Measurements from ENCODE around the gene PPP2R5B.

The PPP2R5B gene

DNA sequence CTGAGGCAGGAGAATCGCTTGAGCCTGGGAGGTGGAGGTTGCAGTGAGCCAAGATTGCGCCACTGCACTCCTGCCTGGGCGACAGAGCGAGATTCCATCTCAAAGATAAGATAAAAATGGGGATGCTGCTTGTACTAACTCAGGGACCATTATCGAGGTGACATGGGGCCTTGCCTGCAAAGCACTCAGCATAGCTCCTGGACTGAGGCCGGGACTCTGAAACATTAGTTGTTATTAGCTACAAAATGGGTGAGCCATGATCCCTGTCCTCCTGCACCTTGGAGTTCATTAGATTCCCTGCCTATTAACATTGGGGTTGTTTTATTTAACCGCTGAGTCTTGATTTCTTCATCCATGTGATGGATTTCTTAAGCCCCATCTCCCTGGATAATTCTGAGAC lies 5.1 kb downstream of the PPP2R5B start:
- no peak for DNase-seq (ENCODE audit: low read depth)

GRCh38 chr11:64930340-64930739 lies 5.9 kb downstream of the PPP2R5B start:
- no peak for DNase-seq (ENCODE audit: low read depth)

DNA sequence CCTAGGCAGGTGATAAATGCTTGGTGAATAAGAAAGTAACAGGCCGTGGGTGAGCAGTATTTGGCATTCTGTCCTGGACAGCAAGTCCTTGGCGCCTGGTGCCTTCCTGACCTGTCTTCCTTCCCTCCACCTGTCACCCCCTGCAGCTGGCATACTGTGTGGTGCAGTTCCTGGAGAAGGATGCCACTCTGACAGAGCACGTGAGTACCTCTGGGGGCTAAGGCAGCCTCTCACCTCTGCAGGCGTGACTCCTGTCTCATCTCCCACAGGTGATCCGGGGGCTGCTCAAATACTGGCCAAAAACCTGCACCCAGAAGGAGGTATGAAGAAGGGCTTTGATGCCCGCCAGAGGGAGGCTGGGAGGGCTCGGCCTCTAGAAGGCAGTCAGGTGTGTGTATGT lies 6.8 kb downstream of the PPP2R5B start:
- no peak for DNase-seq (ENCODE audit: low read depth)

DNA sequence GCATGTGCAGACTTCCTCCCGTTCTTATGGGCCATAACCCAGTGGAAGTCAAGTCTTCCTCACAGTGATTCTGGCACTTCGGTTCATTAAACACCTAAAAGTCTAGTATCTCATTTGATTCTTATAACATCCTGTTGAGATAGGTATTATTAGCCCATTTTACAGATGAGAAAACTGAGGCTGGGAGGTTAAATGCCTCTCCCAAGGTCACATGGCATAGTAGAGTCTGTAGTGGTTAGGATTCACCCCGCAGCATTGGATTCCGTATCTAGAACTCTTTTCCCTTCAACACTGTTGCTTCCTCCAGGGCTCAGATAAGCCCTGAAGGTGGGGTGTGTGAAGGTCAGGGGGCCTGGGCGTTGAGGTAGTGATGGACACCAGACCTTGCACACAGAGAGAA lies 7.8 kb downstream of the PPP2R5B start:
- no peak for DNase-seq (ENCODE audit: low read depth)

- DNase-seq (ENCODE audit: low read depth): no peak
Measured at GRCh38 chr11:64933213-64933934, 8.9 kb downstream of the PPP2R5B start.

DNA sequence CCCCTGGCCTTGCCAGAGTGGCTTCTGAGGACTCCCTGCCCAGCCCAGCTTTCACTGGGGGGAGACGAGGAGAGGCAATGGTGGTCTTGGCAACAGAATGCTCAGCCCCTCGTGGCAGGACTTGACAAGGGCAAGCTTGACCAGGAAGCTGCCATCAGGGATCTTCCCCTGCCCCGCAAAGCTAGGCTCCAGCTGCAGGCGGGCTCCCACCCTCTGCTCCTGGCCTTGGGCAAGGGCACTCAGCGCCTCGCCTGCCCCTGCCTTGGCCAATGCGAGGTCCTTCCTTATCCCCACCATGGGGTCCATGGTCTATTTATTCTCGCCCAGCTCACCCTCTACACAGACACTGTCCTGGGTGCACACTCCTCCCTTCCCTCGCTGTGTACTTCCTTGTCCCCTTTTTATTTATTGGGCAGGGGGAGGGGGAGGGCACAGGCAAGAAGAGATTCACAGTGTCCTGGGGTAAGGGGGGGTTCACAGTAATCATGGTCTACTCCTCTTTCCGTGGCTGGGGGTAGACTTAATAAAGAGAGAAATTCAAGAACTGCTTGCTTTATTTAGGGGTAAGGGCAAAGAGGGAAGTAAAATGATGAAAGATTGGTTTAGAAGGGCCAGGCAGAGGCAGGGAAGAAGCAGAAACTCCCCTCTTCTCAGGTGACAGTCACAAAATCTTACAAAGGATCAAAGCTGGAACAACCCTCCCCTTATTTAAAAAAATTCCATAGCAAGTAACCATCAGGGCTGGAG lies 9.6 kb downstream of the PPP2R5B start:
- no peak for DNase-seq (ENCODE audit: low read depth)

- DNase-seq (ENCODE audit: low read depth): no peak
Measured at GRCh38 chr11:64934682-64935358, 10.3 kb downstream of the PPP2R5B start.

DNA sequence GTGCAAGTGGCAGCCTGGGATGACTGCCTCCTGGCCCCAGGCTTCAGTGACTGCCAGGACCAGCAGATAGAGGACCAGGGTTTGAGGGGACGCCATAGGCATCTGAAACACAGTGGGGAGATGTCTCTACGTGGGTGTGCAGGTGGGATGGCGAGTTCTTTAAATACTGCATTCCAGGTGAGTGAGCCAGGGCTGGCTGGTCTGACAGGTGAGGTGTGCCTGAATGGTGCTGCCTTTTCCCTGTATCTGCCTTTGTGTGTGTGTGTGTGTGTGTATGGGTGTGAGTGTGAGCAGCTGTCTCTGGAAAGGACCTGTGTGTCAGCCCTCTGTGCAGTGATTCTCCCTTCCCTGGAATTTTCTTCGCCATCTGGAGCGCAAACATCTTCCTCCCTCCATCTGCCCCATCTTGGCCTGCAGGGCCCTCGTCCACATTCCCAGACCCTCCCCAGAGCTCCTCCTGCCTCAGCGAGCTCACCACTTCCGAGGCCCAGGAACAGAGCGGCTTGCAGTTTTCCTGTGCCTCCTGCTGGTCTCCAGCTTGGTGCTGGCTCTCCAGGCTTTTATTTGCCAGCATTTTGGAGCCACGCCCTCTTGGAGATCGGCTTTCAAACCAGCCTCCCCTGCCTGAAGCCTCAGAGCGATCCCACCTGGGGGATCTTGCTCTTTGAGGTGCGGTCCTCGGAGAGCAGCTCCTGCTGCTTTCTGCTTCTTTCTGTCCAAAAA lies 11.0 kb downstream of the PPP2R5B start, which contains the start of gene GPHA2:
Gene GPHA2, minus strand, starts transcription at position 535 of the 723 bp plus-strand sequence. Its CDS starts 433 bp downstream, at position 102.
- no peak for DNase-seq (ENCODE audit: low read depth)

- no peak for DNase-seq (ENCODE audit: low read depth)
Measured at GRCh38 chr11:64936539-64936938, 12.1 kb downstream of the PPP2R5B start.

DNA sequence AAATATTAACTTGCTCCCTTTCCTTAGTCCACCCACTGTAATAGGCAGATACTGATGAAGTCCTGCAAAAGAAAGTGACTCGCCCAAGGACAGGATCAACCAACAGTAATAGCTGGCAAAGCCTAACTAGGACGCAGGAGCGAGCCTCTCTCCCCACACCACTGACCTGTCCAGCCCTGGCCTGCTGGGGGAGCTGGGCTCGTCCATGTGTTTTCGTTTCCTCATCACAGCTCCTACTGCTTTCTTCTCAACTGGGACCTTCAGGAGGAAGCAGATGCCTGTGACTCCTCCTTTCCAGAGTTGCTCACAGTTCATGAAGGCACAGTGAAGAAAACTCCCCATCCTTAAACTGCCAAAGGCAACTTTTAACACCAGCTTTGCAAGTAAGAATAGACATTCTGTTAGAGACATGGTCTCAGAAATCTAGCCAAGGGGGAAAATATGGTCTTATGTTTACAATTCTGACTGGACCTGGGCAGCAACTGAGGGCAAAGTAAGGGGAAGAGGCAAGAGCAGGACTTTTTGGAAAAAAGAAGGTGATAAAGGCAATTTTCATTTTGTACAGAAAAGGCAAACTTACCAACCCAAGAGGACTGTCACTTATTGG lies 22.8 kb downstream of the PPP2R5B start:
- DNase-seq (ENCODE audit: low read depth): no peak

DNA sequence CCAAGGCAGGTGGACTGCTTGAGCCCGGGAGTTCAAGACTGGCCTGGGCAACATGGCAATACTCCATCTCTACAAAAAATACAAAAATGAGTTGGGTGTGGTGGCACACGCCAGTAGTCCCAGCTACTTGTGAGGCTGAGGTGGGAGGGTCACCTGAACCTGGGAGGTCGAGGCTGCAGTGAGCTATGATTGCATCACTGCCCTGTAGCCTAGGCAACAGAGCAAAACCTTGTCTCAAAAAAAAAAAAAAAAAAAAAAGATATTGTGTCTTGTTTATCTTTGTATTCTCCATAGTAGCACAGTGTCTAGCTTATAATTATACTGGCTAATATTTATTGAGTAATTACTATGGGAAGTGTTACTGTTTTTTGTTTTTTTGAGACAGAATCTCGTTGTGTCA lies 27.0 kb downstream of the PPP2R5B start:
- DNase-seq (ENCODE audit: low read depth): no peak

DNA sequence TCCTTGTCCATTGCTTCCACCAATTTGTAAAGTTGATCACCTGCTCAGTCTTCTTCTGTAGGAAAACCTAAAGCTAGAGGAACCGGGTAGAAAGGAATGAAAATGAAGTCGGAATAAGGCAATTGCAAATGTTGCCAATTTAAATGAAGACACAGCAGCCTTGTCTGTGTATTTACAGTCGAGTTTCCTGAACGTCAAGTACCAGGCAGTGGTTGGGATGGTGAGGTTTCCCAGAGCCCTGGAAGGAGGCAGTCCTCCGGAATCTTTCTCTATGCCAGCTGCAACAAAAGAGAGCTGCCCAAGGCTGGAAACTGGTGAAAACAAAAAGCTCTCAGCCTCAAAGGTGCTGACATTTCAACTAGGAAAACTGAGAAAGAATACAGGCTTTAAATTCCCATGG lies 29.7 kb downstream of the PPP2R5B start:
- no peak for DNase-seq (ENCODE audit: low read depth)

DNA sequence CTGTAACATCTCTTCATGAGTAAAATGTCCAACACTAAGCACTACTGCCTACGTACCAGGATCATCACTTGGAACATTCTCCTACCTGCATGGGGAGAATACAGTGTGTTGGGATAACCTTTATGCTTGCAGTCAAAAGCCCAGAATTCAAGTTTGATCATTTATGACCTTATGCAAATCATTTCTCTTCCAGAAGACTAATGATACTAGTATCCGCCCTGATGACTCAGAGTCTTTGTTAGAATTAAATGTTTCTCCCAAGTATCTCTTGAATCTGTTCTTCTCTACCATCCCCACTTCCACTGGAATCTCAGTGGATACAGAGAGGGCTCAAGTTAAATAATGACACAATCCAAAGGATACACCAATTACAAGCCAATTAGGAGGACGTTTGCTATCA lies 35.0 kb downstream of the PPP2R5B start:
- no peak for DNase-seq (ENCODE audit: low read depth)

DNA sequence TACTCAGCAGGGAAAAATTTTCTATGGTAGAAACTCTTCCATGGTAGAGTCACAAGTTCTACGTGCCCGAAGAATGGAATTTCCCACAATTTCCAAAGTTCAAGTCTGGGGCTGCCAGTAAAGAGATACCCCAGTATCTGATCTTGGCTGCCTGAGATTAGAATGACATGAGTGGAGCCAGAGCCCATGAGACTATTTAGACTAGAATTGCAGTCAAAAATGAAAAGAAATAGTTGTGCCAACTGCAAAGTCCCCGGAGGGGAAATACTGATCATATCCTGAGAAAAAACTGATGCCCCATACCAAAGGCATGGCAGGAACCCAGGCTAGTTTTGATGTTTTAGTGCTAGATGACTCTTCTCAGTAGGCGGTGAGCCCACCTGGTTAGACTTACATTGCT lies 36.2 kb downstream of the PPP2R5B start:
- DNase-seq (ENCODE audit: low read depth): no peak

DNA sequence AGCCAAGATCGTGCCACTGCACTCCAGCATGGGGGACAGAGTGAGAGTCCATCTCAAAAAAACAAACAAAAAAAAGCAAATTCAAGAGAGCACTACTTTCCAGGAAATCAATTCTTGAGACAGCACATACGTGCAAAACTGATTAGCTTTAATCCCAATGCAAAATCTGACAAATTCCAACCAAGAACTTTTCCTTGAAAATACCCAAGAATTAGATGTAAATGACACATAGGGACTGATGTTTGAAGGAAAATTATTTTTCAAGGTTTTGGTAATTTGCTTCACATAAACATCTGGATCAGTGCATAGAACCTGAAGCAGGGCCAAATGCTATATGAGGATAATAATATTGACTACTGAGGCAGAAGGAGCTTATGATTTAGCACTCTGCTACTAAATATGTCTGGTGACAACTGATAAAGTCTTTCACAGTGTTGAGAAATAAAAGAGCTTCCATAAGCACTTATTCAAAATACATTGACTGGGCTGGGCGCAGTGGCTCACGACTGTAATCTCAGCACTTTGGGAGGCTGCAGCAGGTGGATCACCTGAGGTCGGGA lies 38.7 kb downstream of the PPP2R5B start:
- no peak for DNase-seq (ENCODE audit: low read depth)

- DNase-seq (ENCODE audit: low read depth): no peak
Measured at GRCh38 chr11:64967375-64967774, 42.9 kb downstream of the PPP2R5B start.

DNA sequence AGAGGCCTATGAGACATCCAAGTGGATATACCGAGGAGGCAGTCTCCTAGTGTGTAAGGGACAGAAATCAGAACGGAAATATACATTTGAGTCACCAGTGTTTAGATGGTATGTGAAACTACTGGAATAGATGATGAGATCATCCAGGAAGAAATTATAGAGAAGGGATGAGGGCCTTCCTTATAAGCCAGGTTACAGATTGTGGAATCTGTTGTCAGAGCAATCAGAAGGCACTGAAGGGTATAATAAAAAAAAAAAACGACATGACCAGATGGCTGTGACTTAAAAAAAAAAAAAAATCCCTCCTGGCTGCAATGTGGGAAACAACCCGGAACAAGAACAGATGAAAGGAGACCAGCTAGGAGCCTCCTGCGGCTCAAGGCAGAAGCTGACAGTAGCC lies 44.7 kb downstream of the PPP2R5B start:
- DNase-seq (ENCODE audit: low read depth): no peak

DNA sequence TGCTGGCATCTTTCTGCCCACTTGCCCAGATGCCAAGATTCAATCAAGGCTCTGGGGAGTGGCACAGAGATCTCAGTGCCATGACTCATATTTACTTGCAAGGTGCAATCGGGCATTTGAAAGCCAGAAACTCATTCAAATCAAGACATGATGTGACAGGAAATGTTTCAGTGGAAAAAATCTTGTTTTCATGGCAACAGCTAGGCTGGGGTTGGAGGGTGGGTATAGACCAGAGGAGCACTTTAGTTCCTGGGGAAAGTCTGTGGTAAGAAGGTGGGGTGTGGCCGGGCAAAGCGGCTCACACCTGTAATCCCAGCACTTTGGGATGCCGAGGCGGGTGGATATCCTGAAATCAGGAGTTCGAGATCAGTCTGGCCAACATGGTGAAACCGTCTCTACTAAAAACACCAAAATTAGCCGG lies 46.3 kb downstream of the PPP2R5B start:
- DNase-seq (ENCODE audit: low read depth): no peak

GRCh38 chr11:64971421-64972233 lies 47.1 kb downstream of the PPP2R5B start, which contains the start of gene MAJIN:
Gene MAJIN (minus strand): TSS chr11:64972108. CDS start chr11:64959405, 12,703 bp downstream.
- peak; percentile 70 for DNase-seq (ENCODE audit: low read depth)

GRCh38 chr11:64974124-64974523 lies 49.6 kb downstream of the PPP2R5B start:
- no peak for DNase-seq (ENCODE audit: low read depth)

- no peak for DNase-seq (ENCODE audit: low read depth)
Measured at GRCh38 chr11:64976651-64977050, 52.2 kb downstream of the PPP2R5B start.
